Lower leg skin (tissue), 4 donors: ENCODE data around the gene NARS2. TPM values are rescaled to one million over a fixed set of nuclear protein-coding genes. Genes with fewer than 3 reads are reported as not detected.

Experiments used
- DNase-seq, 2 donors: peaks; one replicate each; pipeline ENCODE4 v3.0.0-alpha.2; 2019; ENCODE audit warnings: low spot score in 2 of 2
- H3K4me3 ChIP-seq: fragments of 200-600 bp; sonication (generic); 2 replicates; pipeline ENCODE4 v1.5.1; 2017; ENCODE audit warnings: mild to moderate bottlenecking, low read depth; ENCODE audit not compliant: poor library complexity, severe bottlenecking
- CTCF ChIP-seq, 3 donors: fragments of 450-650 bp; IDR thresholded peaks; one replicate each; pipeline ENCODE4 v1.5.1; 2016; ENCODE audit warnings: antibody characterized with exemption in 3 of 3, mild to moderate bottlenecking in 3 of 3, moderate library complexity in 2 of 3
- POLR2A ChIP-seq, 2 donors: fragments of 450-650 bp; IDR thresholded peaks; one replicate each; pipeline ENCODE4 v1.6.1; 2016 to 2017; ENCODE audit warnings: antibody characterized with exemption in 2 of 2, mild to moderate bottlenecking in 1 of 2, moderate library complexity in 1 of 2
- WGBS, 2 donors: methylation state at CpG; one replicate each; pipeline ENCODE4 v1.1.5; 2018; 5-methylcytosine and 5-hydroxymethylcytosine counted together
- intact Hi-C: fragments of 100-400 bp; cut with DNase I; formaldehyde crosslinking; loops from one replicate; pipeline ENCODE4 v1.15.0; 2023; ENCODE audit warnings: low total_unique reads
- total RNA-seq, 4 donors: library from RNA; depleted of rRNA; stranded (reverse); fragments of >200 nt; gene quantifications; one replicate each; pipeline ENCODE4 v1.1.0, GENCODE V29; 2016

Gene NARS2
- total RNA-seq, 4 donors from 2014 or later = 11.2 to 15.7 (median 14.0) TPM

- TF ChIP-seq POLR2A (IDR thresholded peaks at IDR 0.05) = no peak
- no peak for TF ChIP-seq CTCF (IDR thresholded peaks at IDR 0.05)
- no peak for DNase-seq
- H3K4me3 ChIP-seq = no peak overlapping the region
- 84 to 85% methylated on average over 4 of the region's 4 CpGs for WGBS, 2 donors
- intact Hi-C loops = loop anchor here (10.0 kb wide), 1 partner anchor 914 kb away; no protein-coding TSS in a partner anchor
These were observed 175.5 kb downstream of the NARS2 start for GRCh38 chr11:78399136-78399535.

GRCh38 chr11:78398715-78399114 is 175.9 kb downstream of the NARS2 start:
- WGBS, 2 donors = 83 to 88% methylated on average over 1 of the region's 1 CpG
- no peak overlapping the region for H3K4me3 ChIP-seq
- intact Hi-C loops = loop anchor here (10.0 kb wide), 1 partner anchor 914 kb away; no protein-coding TSS in a partner anchor
- TF ChIP-seq CTCF (IDR thresholded peaks at IDR 0.05) (no peak), POLR2A (IDR thresholded peaks at IDR 0.05) (no peak)
- no peak for DNase-seq

GRCh38 chr11:78397398-78397797 is 177.3 kb downstream of the NARS2 start:
- WGBS, 2 donors = 83 to 93% methylated on average over 3 of the region's 3 CpGs

GRCh38 chr11:78395597-78395996 is 179.1 kb downstream of the NARS2 start:
- no peak for TF ChIP-seq POLR2A (IDR thresholded peaks at IDR 0.05)
- no peak for TF ChIP-seq CTCF (IDR thresholded peaks at IDR 0.05)
- intact Hi-C loops = loop anchor here (10.0 kb wide), 1 partner anchor 911 kb away; no protein-coding TSS in a partner anchor
- H3K4me3 ChIP-seq = no peak overlapping the region
- 80 to 97% methylated on average over 1 of the region's 1 CpG for WGBS, 2 donors
- DNase-seq = no peak

More at GRCh38 chr11:78397398-78397797, 177.3 kb downstream of the NARS2 start:
- no peak for TF ChIP-seq POLR2A (IDR thresholded peaks at IDR 0.05)
- no peak for TF ChIP-seq CTCF (IDR thresholded peaks at IDR 0.05)
- H3K4me3 ChIP-seq = no peak overlapping the region
- no peak for DNase-seq
- intact Hi-C loops = loop anchor here (10.0 kb wide), 1 partner anchor 913 kb away; no protein-coding TSS in a partner anchor

- H3K4me3 ChIP-seq = no peak overlapping the region
- DNase-seq = no peak
- intact Hi-C loops = loop anchor here (10.0 kb wide), 1 partner anchor 908 kb away; no protein-coding TSS in a partner anchor
- TF ChIP-seq POLR2A (IDR thresholded peaks at IDR 0.05) = no peak
- TF ChIP-seq CTCF (IDR thresholded peaks at IDR 0.05) = no peak
- WGBS, 2 donors = 56 to 70% methylated on average over 2 of the region's 2 CpGs
These were observed 181.8 kb downstream of the NARS2 start for GRCh38 chr11:78392854-78393253.

GRCh38 chr11:78391424-78391823 is 183.2 kb downstream of the NARS2 start:
- no peak for DNase-seq
- 89 to 92% methylated on average over 1 of the region's 1 CpG for WGBS, 2 donors
- intact Hi-C loops = loop anchor here (10.0 kb wide), 1 partner anchor 907 kb away; no protein-coding TSS in a partner anchor
- no peak for TF ChIP-seq POLR2A (IDR thresholded peaks at IDR 0.05)
- TF ChIP-seq CTCF (IDR thresholded peaks at IDR 0.05) = no peak
- no peak overlapping the region for H3K4me3 ChIP-seq
